Measurements from ENCODE around the gene SLC18A2. TPM values are rescaled to one million over a fixed set of nuclear protein-coding genes. Genes with fewer than 3 reads are reported as not detected.

SLC18A2 gene
- total and polyA plus RNA-seq, 10 of the 15 experiments (the other 5 are each of a cell fraction or from before 2014, with no cell fraction given) = 0.06 to 1.1 (median 0.25) TPM; not detected in 5

DNA sequence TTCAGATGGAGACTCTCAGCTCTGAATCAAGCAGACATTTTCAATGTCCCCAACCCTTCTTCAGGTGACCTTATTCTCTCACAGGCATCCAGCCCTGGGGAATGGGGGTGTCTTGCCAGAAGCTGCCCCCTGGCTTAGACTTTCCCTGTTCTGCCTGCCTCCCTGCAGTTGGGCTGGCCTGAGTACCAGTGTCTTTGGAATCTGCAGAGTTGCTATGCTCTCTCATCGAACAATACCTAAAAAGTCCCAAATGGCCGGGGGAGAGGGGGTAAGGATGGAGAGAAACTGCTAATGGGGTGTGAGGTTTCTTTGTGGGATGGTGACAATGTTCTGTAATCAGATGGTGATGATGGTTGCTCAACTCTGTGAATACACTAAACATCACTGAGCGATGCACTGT lies 20.6 kb downstream of the SLC18A2 start (continued):
- no peak for TF ChIP-seq POLR2AphosphoS2 (IDR thresholded peaks at IDR 0.05; ENCODE audit: low read depth, low read length)
- TF ChIP-seq, protein P1, sequence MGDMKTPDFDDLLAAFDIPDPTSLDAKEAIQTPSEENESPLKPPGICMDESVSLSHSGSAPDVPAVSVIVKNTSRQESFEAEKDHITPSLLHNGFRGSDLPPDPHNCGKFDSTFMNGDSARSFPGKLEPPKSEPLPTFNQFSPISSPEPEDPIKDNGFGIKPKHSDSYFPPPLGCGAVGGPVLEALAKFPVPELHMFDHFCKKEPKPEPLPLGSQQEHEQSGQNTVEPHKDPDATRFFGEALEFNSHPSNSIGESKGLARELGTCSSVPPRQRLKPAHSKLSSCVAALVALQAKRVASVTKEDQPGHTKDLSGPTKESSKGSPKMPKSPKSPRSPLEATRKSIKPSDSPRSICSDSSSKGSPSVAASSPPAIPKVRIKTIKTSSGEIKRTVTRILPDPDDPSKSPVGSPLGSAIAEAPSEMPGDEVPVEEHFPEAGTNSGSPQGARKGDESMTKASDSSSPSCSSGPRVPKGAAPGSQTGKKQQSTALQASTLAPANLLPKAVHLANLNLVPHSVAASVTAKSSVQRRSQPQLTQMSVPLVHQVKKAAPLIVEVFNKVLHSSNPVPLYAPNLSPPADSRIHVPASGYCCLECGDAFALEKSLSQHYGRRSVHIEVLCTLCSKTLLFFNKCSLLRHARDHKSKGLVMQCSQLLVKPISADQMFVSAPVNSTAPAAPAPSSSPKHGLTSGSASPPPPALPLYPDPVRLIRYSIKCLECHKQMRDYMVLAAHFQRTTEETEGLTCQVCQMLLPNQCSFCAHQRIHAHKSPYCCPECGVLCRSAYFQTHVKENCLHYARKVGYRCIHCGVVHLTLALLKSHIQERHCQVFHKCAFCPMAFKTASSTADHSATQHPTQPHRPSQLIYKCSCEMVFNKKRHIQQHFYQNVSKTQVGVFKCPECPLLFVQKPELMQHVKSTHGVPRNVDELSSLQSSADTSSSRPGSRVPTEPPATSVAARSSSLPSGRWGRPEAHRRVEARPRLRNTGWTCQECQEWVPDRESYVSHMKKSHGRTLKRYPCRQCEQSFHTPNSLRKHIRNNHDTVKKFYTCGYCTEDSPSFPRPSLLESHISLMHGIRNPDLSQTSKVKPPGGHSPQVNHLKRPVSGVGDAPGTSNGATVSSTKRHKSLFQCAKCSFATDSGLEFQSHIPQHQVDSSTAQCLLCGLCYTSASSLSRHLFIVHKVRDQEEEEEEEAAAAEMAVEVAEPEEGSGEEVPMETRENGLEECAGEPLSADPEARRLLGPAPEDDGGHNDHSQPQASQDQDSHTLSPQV (IDR thresholded peaks at IDR 0.05) = no peak

DNA sequence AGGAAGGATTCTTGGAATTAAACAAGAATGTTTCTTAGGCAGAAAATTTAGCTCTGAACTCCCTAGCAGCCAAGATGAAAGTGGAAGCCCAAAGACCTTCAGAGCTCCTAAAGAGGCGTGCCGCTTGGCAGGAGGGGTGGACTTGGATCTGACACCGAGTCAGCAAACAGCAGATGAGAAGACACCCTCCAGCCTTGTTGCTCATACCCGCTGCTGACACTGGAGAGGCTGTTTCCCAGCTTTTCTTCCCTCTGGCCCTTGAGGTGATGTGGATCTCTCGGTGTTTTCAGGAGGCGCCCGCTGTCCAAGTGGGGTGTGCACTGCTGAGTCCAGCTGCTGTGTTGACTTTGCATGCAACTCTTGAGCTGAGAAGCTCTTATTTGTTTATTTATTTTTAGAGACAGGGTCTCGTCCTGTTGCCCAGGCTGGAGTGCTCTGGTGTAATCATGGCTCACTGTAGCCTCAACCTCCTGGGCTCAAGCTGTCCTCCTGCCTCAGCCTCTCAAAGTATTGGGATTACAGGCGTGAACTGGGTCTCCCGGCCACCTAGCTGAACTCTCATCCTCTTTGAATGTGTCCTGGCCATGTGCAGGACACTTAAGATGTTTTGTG lies 21.5 kb downstream of the SLC18A2 start:
- peaks cover 0 to 3% of the 10 kb centered on the region in 2 experiments; a peak in 1 of 4 replicates for H3K27me3 ChIP-seq (replicated peaks in 1 of 2; ENCODE audit: control insufficient read depth in 2 of 2, insufficient read depth in 2 of 2, low read length in 1 of 2)
- no peaks in the 10 kb centered on the region for H3K9me3 ChIP-seq (replicated peaks; ENCODE audit: control insufficient read depth, insufficient read depth, low read length)
- intact Hi-C loops (cut with micrococcal nuclease; ENCODE audit: unreplicated experiment) (no loop called here), in situ Hi-C loops (cut with MboI) (no loop called here)
- no peak for ATAC-seq
- H3K9ac ChIP-seq (ENCODE audit: control insufficient read depth, insufficient read depth, low read length) = no peak overlapping the region
- CTCF ChIA-PET = interaction anchor here (2.2 kb wide), 1 partner anchor 45 kb away, joined by 12 read pairs; no protein-coding TSS in a partner anchor
- POLR2A ChIA-PET = no interaction called here
- no peaks in the 10 kb centered on the region for H3K79me2 ChIP-seq (ENCODE audit: control insufficient read depth, insufficient read depth, low read length)
- no peak for FAIRE-seq
- H3K4me3 ChIP-seq = no peak overlapping the region
- RAD21 ChIA-PET (ENCODE audit: unreplicated experiment) = no interaction called here
- no TSS peak for BruUV-seq (replicated peaks)
- no peak overlapping the region for H2AFZ ChIP-seq (ENCODE audit: control insufficient read depth, low read depth, low read length)
- H3K4me2 ChIP-seq (ENCODE audit: control insufficient read depth, insufficient read depth) = no peak overlapping the region
- SMC1A ChIA-PET (ENCODE audit: uncharacterized antibody, unreplicated experiment) = interaction anchor here (1.4 to 1.9 kb wide), 2 partner anchors 22 to 58 kb away, joined by 3 to 4 read pairs; no protein-coding TSS in a partner anchor
- WGBS (ENCODE audit: insufficient coverage, insufficient replicate concordance, low lambda C conversion rate, missing lambda C conversion rate) = 32% methylated on average over 10 of the region's 10 CpGs
- H3K4me1 ChIP-seq (ENCODE audit: control insufficient read depth, insufficient read depth, low read length) = no peaks in the 10 kb centered on the region
- no peaks in the 10 kb centered on the region for H4K20me1 ChIP-seq (ENCODE audit: control insufficient read depth, insufficient read depth)
- no peak overlapping the region for H3K27ac ChIP-seq (ENCODE audit: control insufficient read depth, insufficient read depth)
- DNase-seq (ENCODE audit: low read depth, low spot score) = no peak
- H3K36me3 ChIP-seq (ENCODE audit: control insufficient read depth in 2 of 2, insufficient read depth in 2 of 2, low read length in 1 of 2) = no peaks in the 10 kb centered on the region
- TF ChIP-seq, protein P2, sequence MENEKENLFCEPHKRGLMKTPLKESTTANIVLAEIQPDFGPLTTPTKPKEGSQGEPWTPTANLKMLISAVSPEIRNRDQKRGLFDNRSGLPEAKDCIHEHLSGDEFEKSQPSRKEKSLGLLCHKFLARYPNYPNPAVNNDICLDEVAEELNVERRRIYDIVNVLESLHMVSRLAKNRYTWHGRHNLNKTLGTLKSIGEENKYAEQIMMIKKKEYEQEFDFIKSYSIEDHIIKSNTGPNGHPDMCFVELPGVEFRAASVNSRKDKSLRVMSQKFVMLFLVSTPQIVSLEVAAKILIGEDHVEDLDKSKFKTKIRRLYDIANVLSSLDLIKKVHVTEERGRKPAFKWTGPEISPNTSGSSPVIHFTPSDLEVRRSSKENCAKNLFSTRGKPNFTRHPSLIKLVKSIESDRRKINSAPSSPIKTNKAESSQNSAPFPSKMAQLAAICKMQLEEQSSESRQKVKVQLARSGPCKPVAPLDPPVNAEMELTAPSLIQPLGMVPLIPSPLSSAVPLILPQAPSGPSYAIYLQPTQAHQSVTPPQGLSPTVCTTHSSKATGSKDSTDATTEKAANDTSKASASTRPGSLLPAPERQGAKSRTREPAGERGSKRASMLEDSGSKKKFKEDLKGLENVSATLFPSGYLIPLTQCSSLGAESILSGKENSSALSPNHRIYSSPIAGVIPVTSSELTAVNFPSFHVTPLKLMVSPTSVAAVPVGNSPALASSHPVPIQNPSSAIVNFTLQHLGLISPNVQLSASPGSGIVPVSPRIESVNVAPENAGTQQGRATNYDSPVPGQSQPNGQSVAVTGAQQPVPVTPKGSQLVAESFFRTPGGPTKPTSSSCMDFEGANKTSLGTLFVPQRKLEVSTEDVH (IDR thresholded peaks at IDR 0.05; ENCODE audit: low read depth, partially characterized antibody) = no peak
- TF ChIP-seq FOS (IDR thresholded peaks at IDR 0.05; ENCODE audit: borderline replicate concordance, extremely low read depth, insufficient read length) (no peak), CBFB (IDR thresholded peaks at IDR 0.05; ENCODE audit: low read depth) (no peak), RBBP5 (conservative IDR thresholded peaks at IDR 0.05) (no peak), YY1 (IDR thresholded peaks at IDR 0.05; ENCODE audit: low read depth, low read length) (no peak), POLR2AphosphoS2 (IDR thresholded peaks at IDR 0.05; ENCODE audit: low read depth, low read length) (no peak), PAX8 (IDR thresholded peaks at IDR 0.05) (no peak), ZNF384 (IDR thresholded peaks at IDR 0.05; ENCODE audit: borderline replicate concordance, low read depth, low read length) (no peak)
- TF ChIP-seq, protein P3, sequence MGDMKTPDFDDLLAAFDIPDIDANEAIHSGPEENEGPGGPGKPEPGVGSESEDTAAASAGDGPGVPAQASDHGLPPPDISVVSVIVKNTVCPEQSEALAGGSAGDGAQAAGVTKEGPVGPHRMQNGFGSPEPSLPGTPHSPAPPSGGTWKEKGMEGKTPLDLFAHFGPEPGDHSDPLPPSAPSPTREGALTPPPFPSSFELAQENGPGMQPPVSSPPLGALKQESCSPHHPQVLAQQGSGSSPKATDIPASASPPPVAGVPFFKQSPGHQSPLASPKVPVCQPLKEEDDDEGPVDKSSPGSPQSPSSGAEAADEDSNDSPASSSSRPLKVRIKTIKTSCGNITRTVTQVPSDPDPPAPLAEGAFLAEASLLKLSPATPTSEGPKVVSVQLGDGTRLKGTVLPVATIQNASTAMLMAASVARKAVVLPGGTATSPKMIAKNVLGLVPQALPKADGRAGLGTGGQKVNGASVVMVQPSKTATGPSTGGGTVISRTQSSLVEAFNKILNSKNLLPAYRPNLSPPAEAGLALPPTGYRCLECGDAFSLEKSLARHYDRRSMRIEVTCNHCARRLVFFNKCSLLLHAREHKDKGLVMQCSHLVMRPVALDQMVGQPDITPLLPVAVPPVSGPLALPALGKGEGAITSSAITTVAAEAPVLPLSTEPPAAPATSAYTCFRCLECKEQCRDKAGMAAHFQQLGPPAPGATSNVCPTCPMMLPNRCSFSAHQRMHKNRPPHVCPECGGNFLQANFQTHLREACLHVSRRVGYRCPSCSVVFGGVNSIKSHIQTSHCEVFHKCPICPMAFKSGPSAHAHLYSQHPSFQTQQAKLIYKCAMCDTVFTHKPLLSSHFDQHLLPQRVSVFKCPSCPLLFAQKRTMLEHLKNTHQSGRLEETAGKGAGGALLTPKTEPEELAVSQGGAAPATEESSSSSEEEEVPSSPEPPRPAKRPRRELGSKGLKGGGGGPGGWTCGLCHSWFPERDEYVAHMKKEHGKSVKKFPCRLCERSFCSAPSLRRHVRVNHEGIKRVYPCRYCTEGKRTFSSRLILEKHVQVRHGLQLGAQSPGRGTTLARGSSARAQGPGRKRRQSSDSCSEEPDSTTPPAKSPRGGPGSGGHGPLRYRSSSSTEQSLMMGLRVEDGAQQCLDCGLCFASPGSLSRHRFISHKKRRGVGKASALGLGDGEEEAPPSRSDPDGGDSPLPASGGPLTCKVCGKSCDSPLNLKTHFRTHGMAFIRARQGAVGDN (IDR thresholded peaks at IDR 0.05) = no peak

Data from GM12878 (cell line).